H1 (cell line): ENCODE results near the gene SLC25A45. TPM values are rescaled to one million over a fixed set of nuclear protein-coding genes. Genes with fewer than 3 reads are reported as not detected.

ENCODE experiments used
- CTCF ChIA-PET: fragments of 300-600 bp; sonication (Branson Sonifier 250); formaldehyde crosslinking; loops from one replicate; lab custom pipeline; 2021; ENCODE audit not compliant: partially characterized antibody; lab: Charles Lee
- POLR2A ChIA-PET: fragments of 300-600 bp; sonication (Branson Sonifier 250); formaldehyde crosslinking; loops from one replicate; lab custom pipeline; 2021; ENCODE audit warnings: inconsistent platforms; ENCODE audit not compliant: partially characterized antibody; lab: Charles Lee
- DNase-seq, 2 experiments: peaks; one replicate each; pipeline versions ENCODE4 v3.0.0 to v3.0.0-alpha.2; 2010 to 2022; ENCODE audit warnings: low spot score in 2 of 2, low read depth in 1 of 2, mixed read lengths in 1 of 2
- FAIRE-seq: peaks from 2 replicates; lab custom pipeline; 2011; peaks lifted over from hg19 to GRCh38; lab: Jason Lieb, UNC
- H2AFZ ChIP-seq: 2 replicates; pipeline ENCODE4 v1.8.1; 2012; ENCODE audit warnings: low read length, inconsistent platforms
- H2AK5ac ChIP-seq: 2 replicates; pipeline ENCODE4 v1.6.1; 2013; ENCODE audit warnings: low read depth, low read length
- H2BK120ac ChIP-seq: replicated peaks from 2 replicates; pipeline ENCODE3; 2013; ENCODE audit warnings: low read depth, low read length, inconsistent platforms
- H2BK12ac ChIP-seq: 2 replicates; pipeline ENCODE4 v1.6.1; 2013; ENCODE audit warnings: low read depth, low read length
- H2BK15ac ChIP-seq: 2 replicates; pipeline ENCODE4 v1.6.1; 2013; ENCODE audit warnings: low read length
- H2BK20ac ChIP-seq: 2 replicates; pipeline ENCODE4 v1.6.1; 2013; ENCODE audit warnings: low read length
- H2BK5ac ChIP-seq: 2 replicates; pipeline ENCODE4 v1.6.1; 2013; ENCODE audit warnings: low read depth, low read length
- H3K14ac ChIP-seq: 2 replicates; pipeline ENCODE4 v1.6.1; 2013; ENCODE audit warnings: inconsistent platforms; ENCODE audit not compliant: insufficient read length
- H3K18ac ChIP-seq: 2 replicates; pipeline ENCODE4 v1.6.1; 2013; ENCODE audit warnings: low read length; ENCODE audit errors: extremely low read depth
- H3K23ac ChIP-seq: 2 replicates; pipeline ENCODE4 v1.6.1; 2013; ENCODE audit warnings: inconsistent platforms; ENCODE audit not compliant: insufficient read length
- H3K23me2 ChIP-seq: 2 replicates; pipeline ENCODE4 v1.6.1; 2013; ENCODE audit warnings: low read depth, low read length
- H3K27ac ChIP-seq: 2 replicates; pipeline ENCODE4 v1.6.1; 2011; ENCODE audit warnings: low read depth, low read length, inconsistent platforms
- H3K27me3 ChIP-seq, 4 experiments: replicated peaks in 1 of 4; 1 replicate in 1 of 4; 2 replicates in 3 of 4; pipeline versions ENCODE4 v1.6.1 to v1.8.1; 2011 to 2013; ENCODE audit warnings: low read length in 3 of 4, mild to moderate bottlenecking in 3 of 4, inconsistent platforms in 2 of 4, mixed read lengths in 2 of 4, moderate library complexity in 1 of 4; ENCODE audit not compliant: control insufficient read depth in 3 of 4, insufficient read depth in 3 of 4; ENCODE audit errors: extremely low read depth in 1 of 4
- H3K36me3 ChIP-seq, 4 experiments: 2 replicates each; pipeline versions ENCODE4 v1.6.1 to v1.8.1; 2011 to 2013; ENCODE audit warnings: mild to moderate bottlenecking in 4 of 4, low read length in 3 of 4, moderate library complexity in 2 of 4, control low read depth in 1 of 4, inconsistent platforms in 1 of 4; ENCODE audit not compliant: insufficient read depth in 4 of 4, control insufficient read depth in 2 of 4
- H3K4ac ChIP-seq: replicated peaks from 2 replicates; pipeline ENCODE3; 2013; ENCODE audit warnings: low read length, low read depth, mixed read lengths, inconsistent platforms; ENCODE audit not compliant: insufficient read length
- H3K4me1 ChIP-seq, 4 experiments: replicated peaks in 1 of 4; 1 replicate in 1 of 4; 2 replicates in 3 of 4; pipeline versions ENCODE4 v1.6.1 to v1.8.1; 2011 to 2013; ENCODE audit warnings: low read length in 3 of 4, inconsistent platforms in 2 of 4, mixed read lengths in 1 of 4; ENCODE audit not compliant: insufficient read depth in 4 of 4, control insufficient read depth in 3 of 4
- H3K4me2 ChIP-seq, 2 experiments: 2 replicates each; pipeline versions ENCODE4 v1.6.1 to v1.8.1; 2011 to 2013; ENCODE audit warnings: low read depth in 2 of 2, low read length in 2 of 2, control low read depth in 1 of 2, inconsistent platforms in 1 of 2, mild to moderate bottlenecking in 1 of 2; ENCODE audit not compliant: insufficient read depth in 1 of 2
- H3K4me3 ChIP-seq, 4 experiments: fragments of 200-600, 300-600 bp in 1 of 4; sonication (generic), shearing (Covaris generic), sonication (Bioruptor Twin) in 1 of 4; 2 replicates each; pipeline versions ENCODE4 v1.5.1 to v1.8.1; 2011 to 2016; ENCODE audit warnings: low read length in 4 of 4, low read depth in 3 of 4, control low read depth in 2 of 4, inconsistent platforms in 2 of 4, mild to moderate bottlenecking in 2 of 4, mixed read lengths in 1 of 4, moderate library complexity in 1 of 4; ENCODE audit not compliant: insufficient read depth in 2 of 4; ENCODE audit errors: extremely low read depth in 1 of 4
- H3K56ac ChIP-seq: replicated peaks from 2 replicates; pipeline ENCODE3; 2013; ENCODE audit warnings: low read depth, mild to moderate bottlenecking, mixed read lengths, low read length, inconsistent platforms; ENCODE audit not compliant: insufficient read length
- H3K79me1 ChIP-seq: 2 replicates; pipeline ENCODE4 v1.6.1; 2013; ENCODE audit warnings: low read depth, low read length, control low read depth
- H3K79me2 ChIP-seq, 2 experiments: 2 replicates each; pipeline versions ENCODE4 v1.6.1 to v1.8.1; 2012 to 2013; ENCODE audit warnings: low read length in 2 of 2, mild to moderate bottlenecking in 2 of 2, inconsistent platforms in 1 of 2; ENCODE audit not compliant: insufficient read depth in 2 of 2, control insufficient read depth in 1 of 2
- H3K9ac ChIP-seq, 4 experiments: replicated peaks in 1 of 4; 1 replicate in 1 of 4; 2 replicates in 3 of 4; pipeline versions ENCODE4 v1.6.1 to v1.8.1; 2011 to 2013; ENCODE audit warnings: low read depth in 3 of 4, low read length in 3 of 4, control low read depth in 2 of 4, mild to moderate bottlenecking in 2 of 4, moderate library complexity in 2 of 4, inconsistent platforms in 1 of 4; ENCODE audit errors: extremely low read depth in 1 of 4
- H3K9me3 ChIP-seq, 2 experiments: 2 replicates each; pipeline versions ENCODE4 v1.6.1 to v1.8.1; 2012 to 2013; ENCODE audit warnings: mild to moderate bottlenecking in 2 of 2, moderate library complexity in 2 of 2, control low read depth in 1 of 2, inconsistent platforms in 1 of 2, low read depth in 1 of 2, low read length in 1 of 2, mixed read lengths in 1 of 2; ENCODE audit not compliant: insufficient read depth in 2 of 2
- H4K20me1 ChIP-seq, 2 experiments: replicated peaks in 1 of 2; 2 replicates each; pipeline versions ENCODE3 to v1.8.1; 2011 to 2013; ENCODE audit warnings: inconsistent platforms in 2 of 2, low read length in 2 of 2, mild to moderate bottlenecking in 1 of 2; ENCODE audit not compliant: insufficient read depth in 2 of 2, control insufficient read depth in 1 of 2
- H4K5ac ChIP-seq: 2 replicates; pipeline ENCODE4 v1.6.1; 2013; ENCODE audit warnings: low read length, low read depth, mixed read lengths, inconsistent platforms; ENCODE audit not compliant: insufficient read length
- H4K8ac ChIP-seq: 2 replicates; pipeline ENCODE4 v1.8.0; 2013; ENCODE audit warnings: mild to moderate bottlenecking, moderate library complexity, low read length, inconsistent platforms; ENCODE audit not compliant: insufficient read depth; ENCODE audit errors: extremely low read depth
- H4K91ac ChIP-seq: replicated peaks from 2 replicates; pipeline ENCODE3; 2013; ENCODE audit warnings: low read length, mixed read lengths, inconsistent platforms; ENCODE audit not compliant: insufficient read length
- BCL11A ChIP-seq, 2 experiments: IDR thresholded peaks; one replicate each; pipeline ENCODE4 v1.6.1; 2011; ENCODE audit warnings: low read depth in 2 of 2, low read length in 2 of 2, mild to moderate bottlenecking in 2 of 2
- HDAC2 ChIP-seq, 2 experiments: fragments of 300-600 bp in 1 of 2; sonication (generic) in 1 of 2; IDR thresholded peaks; 2 replicates each; pipeline ENCODE4 v1.6.1; 2011 to 2012; ENCODE audit warnings: low read depth in 2 of 2, low read length in 2 of 2, mild to moderate bottlenecking in 2 of 2, moderate library complexity in 2 of 2, borderline replicate concordance in 1 of 2, inconsistent platforms in 1 of 2
- JUN ChIP-seq: IDR thresholded peaks from 2 replicates; pipeline ENCODE4 v1.6.1; 2011; ENCODE audit warnings: low read depth, mild to moderate bottlenecking, improper control_type of control experiment, low read length
- NANOG ChIP-seq: IDR thresholded peaks from 2 replicates; pipeline ENCODE4 v1.6.1; 2011; ENCODE audit warnings: low read length, low read depth, mild to moderate bottlenecking, inconsistent platforms; ENCODE audit not compliant: insufficient read depth, poor library complexity, severe bottlenecking
- WGBS, 2 experiments: shearing (Covaris generic) in 1 of 2; methylation state at CpG; one replicate each; pipeline versions ENCODE4 v1.1.6 to v1.1.7; 2013 to 2015; ENCODE audit warnings: low lambda C conversion rate in 2 of 2, mixed read lengths in 2 of 2, inconsistent platforms in 1 of 2, low coverage in 1 of 2, missing lambda C conversion rate in 1 of 2; ENCODE audit not compliant: insufficient replicate concordance in 2 of 2, insufficient coverage in 1 of 2, insufficient read length in 1 of 2; ENCODE audit errors: extremely low coverage in 1 of 2, missing lambda C conversion rate in 1 of 2; 5-methylcytosine and 5-hydroxymethylcytosine counted together
- polyA plus RNA-seq, 7 experiments: library from polyadenylated mRNA; depleted of rRNA in 3 of 7; stranded (reverse) in 5 of 7; unstranded in 2 of 7; fragments of >200 nt in 5 of 7; fragments of 200-250 nt in 2 of 7; gene quantifications; 1 replicate in 5 of 7; 2 replicates in 1 of 7; 4 replicates in 1 of 7; pipeline versions ENCODE4 v1.2.1 to v1.2.3, GENCODE V29; 2011 to 2013; ENCODE audit warnings: missing spikeins in 2 of 7, mixed read lengths in 2 of 7
- total RNA-seq: library from RNA; stranded (reverse); fragmentation: NEBNext Ultra II Directional; extraction: Animal tissue kit (Norgen Biotek cat#: 25700); gene quantifications from 2 replicates; pipeline ENCODE4 v1.2.1, GENCODE V29; 2021

The SLC25A45 gene
- total and polyA plus RNA-seq, 2 of the 8 experiments (the other 6 are each of a cell fraction or from before 2014, with no cell fraction given) = 0.54 to 0.59 TPM

DNA sequence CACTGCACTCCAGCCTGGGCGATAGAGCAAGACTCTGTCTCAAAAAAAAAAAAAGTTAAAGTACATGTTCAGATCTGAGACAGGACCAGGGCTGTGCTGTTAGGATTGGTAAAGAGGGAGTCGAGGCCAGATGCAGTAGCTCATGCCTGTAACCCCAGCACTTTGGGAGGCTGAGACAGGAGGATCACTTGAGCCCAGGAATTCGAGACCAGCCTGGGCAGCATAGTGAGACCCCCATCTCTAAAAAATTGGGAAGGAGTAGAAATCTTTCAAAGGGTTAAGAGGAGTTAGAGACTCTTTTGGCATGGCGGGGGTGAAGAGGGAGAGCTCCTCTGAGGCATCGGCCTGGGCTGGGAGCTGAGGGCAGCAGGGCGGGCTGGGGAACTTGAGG, 11.8 kb downstream of the SLC25A45 start:
- no peak for TF ChIP-seq NANOG
- TF ChIP-seq JUN = no peak
- TF ChIP-seq BCL11A (IDR thresholded peaks at IDR 0.05; ENCODE audit: low read depth in 2 of 2, low read length in 2 of 2) = no peak
- TF ChIP-seq HDAC2 (IDR thresholded peaks at IDR 0.05; ENCODE audit: borderline replicate concordance in 1 of 2, low read depth in 2 of 2, low read length in 2 of 2) = no peak
- no peaks in the 10 kb centered on the region for H3K9me3 ChIP-seq
- no peak overlapping the region for H2BK15ac ChIP-seq
- H3K27me3 ChIP-seq = no peaks in the 10 kb centered on the region
- no peak overlapping the region for H3K9ac ChIP-seq
- H4K8ac ChIP-seq = no peak overlapping the region
- FAIRE-seq = no peak
- CTCF ChIA-PET = interaction anchor here (0.6 to 2.3 kb wide), 20 partner anchors 8 to 419 kb away, joined by 3 to 9 read pairs (median 4); partner anchors contain the start of gene NEAT1
- no peak overlapping the region for H3K56ac ChIP-seq
- H2BK20ac ChIP-seq = no peak overlapping the region
- POLR2A ChIA-PET = interaction anchor here (0.5 to 2.1 kb wide), 10 partner anchors 13 to 474 kb away, joined by 3 to 19 read pairs (median 4); partner anchors contain the start of genes MALAT1 and NEAT1
- H4K5ac ChIP-seq = no peak overlapping the region
- no peak overlapping the region for H3K4ac ChIP-seq
- H3K14ac ChIP-seq = no peak overlapping the region
- peaks cover 0 to 4% (median 0%) of the 10 kb centered on the region in 4 experiments; a peak in 2 of 7 replicates for H3K4me1 ChIP-seq
- no peaks in the 10 kb centered on the region for H3K23me2 ChIP-seq
- H3K27ac ChIP-seq = no peak overlapping the region
- H3K23ac ChIP-seq = no peak overlapping the region
- H3K36me3 ChIP-seq = no peaks in the 10 kb centered on the region
- H4K91ac ChIP-seq = no peak overlapping the region
- WGBS, 2 experiments = 81% methylated on average over 6 of the region's 6 CpGs; no CpG with 5 or more reads in 1 of the 2 experiments
- no peaks in the 10 kb centered on the region for H3K79me2 ChIP-seq
- H3K18ac ChIP-seq = no peak overlapping the region
- H4K20me1 ChIP-seq = no peaks in the 10 kb centered on the region
- no peak overlapping the region for H2AK5ac ChIP-seq
- H2BK12ac ChIP-seq = no peak overlapping the region
- H2BK5ac ChIP-seq = no peak overlapping the region
- no peak overlapping the region for H3K4me3 ChIP-seq
- H2AFZ ChIP-seq = no peak overlapping the region
- H2BK120ac ChIP-seq = no peak overlapping the region
- no peak for DNase-seq
- H3K79me1 ChIP-seq = no peaks in the 10 kb centered on the region
- H3K4me2 ChIP-seq = no peak overlapping the region
